Adrenal gland (tissue), 12 donors: ENCODE data around the gene SLC6A20. TPM values are rescaled to one million over a fixed set of nuclear protein-coding genes. Genes with fewer than 3 reads are reported as not detected.

Experiments used
- DNase-seq, 7 donors: peaks; one replicate each; pipeline ENCODE4 v3.0.0-alpha.2; 2019 to 2020
- H3K27ac ChIP-seq, 5 donors: fragments of 200-600 bp; sonication (generic) in 4 of 5; 1 replicate in 3 of 5; 2 replicates in 2 of 5; pipeline versions ENCODE4 v1.5.1 to v1.8.0; 2016 to 2020; ENCODE audit warnings: mild to moderate bottlenecking in 1 of 5
- H3K27me3 ChIP-seq: fragments of 200-600 bp; 2 replicates; pipeline ENCODE4 v1.8.0; 2021
- H3K36me3 ChIP-seq, 2 donors: fragments of 200-600 bp; replicated peaks in 1 of 2; 1 replicate in 1 of 2; 2 replicates in 1 of 2; pipeline versions ENCODE4 v1.5.1 to v1.8.0; 2018 to 2022
- H3K4me1 ChIP-seq, 2 donors: fragments of 200-600 bp; replicated peaks in 1 of 2; 1 replicate in 1 of 2; 2 replicates in 1 of 2; pipeline versions ENCODE4 v1.5.1 to v1.8.0; 2018 to 2021
- H3K4me3 ChIP-seq, 4 donors: fragments of 200-600 bp; sonication (generic) in 3 of 4; one replicate each; pipeline ENCODE4 v1.5.1; 2016 to 2018
- H3K9me3 ChIP-seq, 3 donors: fragments of 200-600 bp; sonication (generic) in 1 of 3; replicated peaks in 1 of 3; 1 replicate in 2 of 3; 2 replicates in 1 of 3; pipeline versions ENCODE4 v1.5.1 to v1.8.0; 2016 to 2021
- POLR2A ChIP-seq, 2 donors: fragments of 450-650 bp; IDR thresholded peaks; one replicate each; pipeline ENCODE4 v1.6.1; 2017; ENCODE audit warnings: antibody characterized with exemption in 2 of 2, mild to moderate bottlenecking in 2 of 2, moderate library complexity in 1 of 2
- WGBS, 4 donors: extraction: QIAGEN DNeasy Blood & Tissue Kit in 2 of 4; methylation state at CpG; one replicate each; pipeline versions ENCODE4 v1.1.5 to v1.1.7; 2013 to 2017; 5-methylcytosine and 5-hydroxymethylcytosine counted together
- intact Hi-C, 2 donors: fragments of 100-400 bp; cut with DNase I; formaldehyde crosslinking; loops; one replicate each; pipeline versions ENCODE4 v1.14.1 to v1.15.0; 2022 to 2023
- polyA plus RNA-seq, 3 donors: library from polyadenylated mRNA; stranded (reverse); fragments of 200-250 nt in 2 of 3; fragments of 350-450 nt in 1 of 3; fragmentation: Illumina TruSeq in 1 of 3; extraction: RNeasy Lipid Tissue Mini Kit (QIAGEN cat#74804) in 1 of 3; gene quantifications; one replicate each; pipeline ENCODE4 v1.2.3, GENCODE V29; 2013 to 2014
- total RNA-seq, 9 donors: library from RNA; depleted of rRNA in 4 of 9; stranded (reverse); fragments of >200 nt in 4 of 9; fragments of 120-200 nt in 1 of 9; fragmentation: NEBNext Ultra II Directional in 1 of 9; extraction: Animal tissue kit (Norgen Biotek cat#: 25700) in 1 of 9; gene quantifications; one replicate each; pipeline versions ENCODE4 v1.1.0 to v1.2.4, GENCODE V29; 2013 to 2023
- TF ChIP-seq, protein P1 (sequence below), 6 experiments: fragments of 450-650 bp in 4 of 6; fragments of 200-600 bp in 2 of 6; sonication (generic) in 1 of 6; IDR thresholded peaks; 1 replicate in 5 of 6; 2 replicates in 1 of 6; pipeline versions ENCODE4 v1.5.1 to v1.8.0; 2016 to 2021; ENCODE audit warnings: antibody characterized with exemption in 6 of 6, mild to moderate bottlenecking in 2 of 6, moderate library complexity in 1 of 6
- donor health status: healthy with polysubstance abuse.
- donor health status: Bipolar disorder and iron deficiency.
- donor health status: DM: yes; HTN: yes; CAD: no.
- donor health status: DM: no; HTN: no; CAD: no.
- donor health status: DM: no; HTN: no; CAD: no.
- donor health status: DM: yes; HTN: yes; CAD: no.

SLC6A20 gene
- total and polyA plus RNA-seq, 12 donors, result 0.07 to 0.52 (median 0.13) TPM; not detected in 7

DNA sequence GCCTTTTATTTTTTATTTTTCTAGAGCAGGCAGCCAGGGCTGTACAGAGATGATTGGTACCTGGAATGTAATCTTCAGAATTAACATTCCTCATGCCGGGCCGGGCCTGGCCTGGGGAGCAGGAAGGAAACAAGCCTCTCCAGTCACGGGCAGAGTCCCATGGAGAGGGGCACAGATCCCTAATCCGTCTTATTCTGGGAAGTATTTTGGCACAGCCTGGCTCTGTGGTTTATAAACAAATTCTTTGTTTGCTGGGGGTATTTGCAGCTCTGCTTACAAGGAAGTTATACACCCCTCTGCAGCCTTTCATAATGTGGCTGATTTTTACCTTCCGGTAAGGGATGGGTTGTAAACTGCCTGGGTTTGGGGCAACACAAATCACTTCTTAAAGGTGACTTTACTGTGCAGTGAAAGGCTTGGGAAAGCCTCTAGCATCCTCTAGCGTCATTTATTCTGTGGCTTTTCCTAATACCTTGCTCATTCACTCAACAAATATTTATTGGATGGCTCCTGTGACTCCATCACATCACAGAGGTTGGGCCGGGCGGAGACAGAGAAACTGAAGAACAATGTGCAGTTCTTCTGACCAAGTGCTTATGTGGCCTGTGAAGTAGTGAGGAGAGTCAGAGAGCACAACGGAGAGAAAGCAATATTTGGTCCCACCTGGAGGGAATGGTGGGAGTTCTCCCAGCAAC lies 2.7 kb downstream of the SLC6A20 start:
- Histone ChIP-seq H3K9me3 (peaks cover 0 to 4% (median 0%) of the 10 kb centered on the region in 3 donors), H3K36me3 (no peaks in the 10 kb centered on the region), H3K4me3 (no peak overlapping the region), H3K27ac (no peak overlapping the region), H3K27me3 (peaks cover 40% of the 10 kb centered on the region), H3K4me1 (peaks cover 10 to 14% of the 10 kb centered on the region in 2 donors)
- 64 to 77% (median 71%) methylated on average over 9 of the region's 9 CpGs for WGBS, 4 donors
- no peak for TF ChIP-seq POLR2A (IDR thresholded peaks at IDR 0.05)
- no peak for DNase-seq
- intact Hi-C loops, result no loop called here

DNA sequence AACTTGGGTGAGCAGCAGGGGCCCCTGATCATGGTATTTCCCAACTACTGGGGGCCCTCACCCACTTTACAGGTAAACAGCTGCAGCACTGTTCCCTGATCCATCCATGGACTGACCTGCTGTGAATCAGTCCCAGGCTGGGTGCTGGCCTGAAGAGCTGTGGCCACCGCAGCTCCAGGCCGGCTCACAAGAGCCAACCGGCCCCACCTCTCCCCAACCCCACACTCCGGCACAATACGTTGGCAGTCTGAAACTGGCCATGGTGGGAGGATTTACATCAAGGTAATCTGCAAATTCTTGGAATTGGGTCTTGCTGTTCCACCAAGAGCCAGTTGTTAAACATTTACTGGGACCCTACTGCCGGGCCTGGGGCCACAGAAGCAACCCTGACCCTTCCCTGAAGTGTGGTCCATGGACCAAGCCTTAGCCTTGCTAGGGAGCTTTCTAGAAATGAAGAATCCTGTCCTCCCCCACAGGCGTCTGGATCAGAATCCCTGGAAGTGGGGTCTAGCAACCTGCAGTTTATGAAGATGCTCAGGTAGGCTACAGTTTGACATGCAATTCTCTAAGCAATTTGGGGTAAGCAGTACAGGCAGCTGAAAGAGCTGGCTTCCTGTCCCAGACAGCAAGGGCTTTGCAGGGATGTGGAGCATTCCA lies 3.7 kb downstream of the SLC6A20 start:
- peaks cover 36% of the 10 kb centered on the region for H3K27me3 ChIP-seq
- H3K4me3 ChIP-seq, result no peak overlapping the region
- no peak for DNase-seq
- 80 to 95% (median 88%) methylated on average over 2 to 7 of the region's 7 CpGs for WGBS, 4 donors
- peaks cover 10 to 14% of the 10 kb centered on the region in 2 donors for H3K4me1 ChIP-seq
- H3K36me3 ChIP-seq, result no peaks in the 10 kb centered on the region
- intact Hi-C loops, result no loop called here
- H3K27ac ChIP-seq, result no peak overlapping the region
- TF ChIP-seq POLR2A (IDR thresholded peaks at IDR 0.05), result no peak
- TF ChIP-seq, protein P1, sequence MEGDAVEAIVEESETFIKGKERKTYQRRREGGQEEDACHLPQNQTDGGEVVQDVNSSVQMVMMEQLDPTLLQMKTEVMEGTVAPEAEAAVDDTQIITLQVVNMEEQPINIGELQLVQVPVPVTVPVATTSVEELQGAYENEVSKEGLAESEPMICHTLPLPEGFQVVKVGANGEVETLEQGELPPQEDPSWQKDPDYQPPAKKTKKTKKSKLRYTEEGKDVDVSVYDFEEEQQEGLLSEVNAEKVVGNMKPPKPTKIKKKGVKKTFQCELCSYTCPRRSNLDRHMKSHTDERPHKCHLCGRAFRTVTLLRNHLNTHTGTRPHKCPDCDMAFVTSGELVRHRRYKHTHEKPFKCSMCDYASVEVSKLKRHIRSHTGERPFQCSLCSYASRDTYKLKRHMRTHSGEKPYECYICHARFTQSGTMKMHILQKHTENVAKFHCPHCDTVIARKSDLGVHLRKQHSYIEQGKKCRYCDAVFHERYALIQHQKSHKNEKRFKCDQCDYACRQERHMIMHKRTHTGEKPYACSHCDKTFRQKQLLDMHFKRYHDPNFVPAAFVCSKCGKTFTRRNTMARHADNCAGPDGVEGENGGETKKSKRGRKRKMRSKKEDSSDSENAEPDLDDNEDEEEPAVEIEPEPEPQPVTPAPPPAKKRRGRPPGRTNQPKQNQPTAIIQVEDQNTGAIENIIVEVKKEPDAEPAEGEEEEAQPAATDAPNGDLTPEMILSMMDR (IDR thresholded peaks at IDR 0.05), result no peak
- H3K9me3 ChIP-seq, result peaks cover 0 to 5% (median 0%) of the 10 kb centered on the region in 3 donors

DNA sequence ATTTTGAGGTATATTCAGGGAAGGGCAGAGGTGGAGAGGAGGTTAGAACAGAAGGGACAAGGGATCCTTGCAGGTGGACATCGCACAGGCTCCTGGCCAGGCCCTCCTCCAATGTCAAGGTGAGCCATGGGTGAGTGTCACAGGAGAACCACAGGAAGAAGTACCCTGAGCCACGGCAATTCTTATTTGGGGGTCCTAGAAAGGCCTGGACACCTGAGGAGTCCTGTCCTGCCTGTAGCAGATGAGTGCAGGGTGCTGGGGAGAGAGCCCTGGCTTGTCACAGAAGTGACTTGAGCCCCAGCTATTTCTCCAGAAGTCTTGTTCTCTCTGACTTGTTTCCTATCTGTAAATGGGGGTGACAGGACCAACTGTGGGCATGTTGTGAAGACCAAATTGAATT lies 4.3 kb downstream of the SLC6A20 start:
- intact Hi-C loops, result no loop called here
- DNase-seq, result no peak
- 74 to 95% (median 88%) methylated on average over 2 of the region's 2 CpGs for WGBS, 4 donors

DNA sequence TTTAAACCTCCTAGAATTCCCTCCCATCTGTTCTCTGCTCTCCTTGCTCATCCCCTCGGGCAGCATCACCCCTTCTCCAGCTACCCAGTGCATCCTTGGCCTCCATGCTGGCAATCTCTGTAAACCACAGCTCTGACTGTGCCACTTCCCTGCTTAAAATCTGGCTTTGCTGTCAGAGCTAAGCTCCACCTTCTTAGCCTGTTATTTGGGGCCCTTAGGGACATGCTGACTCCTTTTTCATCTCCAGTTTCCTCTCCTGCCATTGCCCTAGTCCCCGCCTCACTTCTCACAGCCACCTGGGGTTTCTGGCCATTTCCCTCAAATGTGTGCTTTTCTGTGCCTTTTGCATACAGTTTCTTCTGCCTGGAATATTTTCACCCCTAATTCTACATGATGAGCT lies 5.7 kb downstream of the SLC6A20 start:
- Histone ChIP-seq H3K9me3 (peaks cover 0 to 5% (median 0%) of the 10 kb centered on the region in 3 donors), H3K27ac (no peak overlapping the region), H3K4me3 (no peak overlapping the region), H3K27me3 (peaks cover 16% of the 10 kb centered on the region), H3K36me3 (no peaks in the 10 kb centered on the region), H3K4me1 (peaks cover 0 to 2% of the 10 kb centered on the region in 2 donors)
- intact Hi-C loops, result no loop called here
- no peak for DNase-seq
- TF ChIP-seq, protein P1 (IDR thresholded peaks at IDR 0.05), result no peak
- TF ChIP-seq POLR2A (IDR thresholded peaks at IDR 0.05), result no peak
- WGBS, 4 donors, result 62 to 76% (median 66%) methylated on average over 2 of the region's 2 CpGs

More for the DNA sequence above, 4.3 kb downstream of the SLC6A20 start:
- Histone ChIP-seq H3K27ac (no peak overlapping the region), H3K4me3 (no peak overlapping the region), H3K9me3 (peaks cover 0 to 5% (median 0%) of the 10 kb centered on the region in 3 donors), H3K4me1 (peaks cover 10 to 14% of the 10 kb centered on the region in 2 donors), H3K27me3 (peaks cover 30% of the 10 kb centered on the region), H3K36me3 (no peaks in the 10 kb centered on the region)
- no peak for TF ChIP-seq POLR2A (IDR thresholded peaks at IDR 0.05)
- TF ChIP-seq, protein P1 (IDR thresholded peaks at IDR 0.05), result no peak
